Measurements from ENCODE around the gene OR10H4. TPM values are rescaled to one million over a fixed set of nuclear protein-coding genes. Genes with fewer than 3 reads are reported as not detected.
"Not testable (repeated sequence)": the region's sequence is repeated elsewhere in the genome, so short reads cannot be mapped to it uniquely, and the experiment has no call there.

OR10H4 gene
- total RNA-seq, 3 donors from 2014 or later, result not detected

- Mint-ChIP-seq H3K36me3 (ENCODE audit: insufficient read depth) (no peaks in the 10 kb centered on the region), H3K9me3 (no peaks in the 10 kb centered on the region), H3K27me3 (ENCODE audit: low read depth) (peaks cover 51% of the 10 kb centered on the region), H3K4me3 (no peak overlapping the region), H3K4me1 (ENCODE audit: low read depth) (no peaks in the 10 kb centered on the region)
- no peak for ATAC-seq
- DNase-seq, result no peak
These were observed 22.3 kb upstream of the OR10H4 start for GRCh38 chr19:15926484-15926883.

GRCh38 chr19:15928321-15928720, 20.5 kb upstream of the OR10H4 start:
- H3K27me3 Mint-ChIP-seq (ENCODE audit: low read depth), result peaks cover 44% of the 10 kb centered on the region
- H3K9me3 Mint-ChIP-seq, result no peaks in the 10 kb centered on the region
- DNase-seq, result no peak

GRCh38 chr19:15933761-15934331, 15.0 kb upstream of the OR10H4 start:
- H3K9me3 Mint-ChIP-seq; H3K36me3 Mint-ChIP-seq (ENCODE audit: insufficient read depth); ATAC-seq; H3K4me1 Mint-ChIP-seq (ENCODE audit: low read depth); DNase-seq; H3K4me3 Mint-ChIP-seq: not testable (repeated sequence)
- peaks cover 22% of the 10 kb centered on the region for H3K27me3 Mint-ChIP-seq (ENCODE audit: low read depth)

More at GRCh38 chr19:15928321-15928720, 20.5 kb upstream of the OR10H4 start:
- H3K4me1 Mint-ChIP-seq (ENCODE audit: low read depth), result no peaks in the 10 kb centered on the region
- H3K4me3 Mint-ChIP-seq, result no peak overlapping the region
- no peaks in the 10 kb centered on the region for H3K36me3 Mint-ChIP-seq (ENCODE audit: insufficient read depth)
- no peak for ATAC-seq

- Mint-ChIP-seq H3K27me3 (ENCODE audit: low read depth) (peaks cover 16% of the 10 kb centered on the region), H3K9me3 (peaks cover 2% of the 10 kb centered on the region), H3K36me3 (ENCODE audit: insufficient read depth) (no peaks in the 10 kb centered on the region), H3K4me3 (no peak within 1 kb of the TSS), H3K4me1 (ENCODE audit: low read depth) (no peaks in the 10 kb centered on the region)
- DNase-seq (no peak), ATAC-seq (no peak)
These were observed 14.3 kb upstream of the OR10H4 start, which contains the start of gene CYP4F11 for GRCh38 chr19:15934332-15935078. CYP4F11 (minus strand) TSS chr19:15934529; CDS start chr19:15934408, 121 bp downstream.

GRCh38 chr19:15935167-15935702, 13.6 kb upstream of the OR10H4 start:
- no peaks in the 10 kb centered on the region for H3K36me3 Mint-ChIP-seq (ENCODE audit: insufficient read depth)
- DNase-seq (no peak), ATAC-seq (no peak)
- peaks cover 15% of the 10 kb centered on the region for H3K27me3 Mint-ChIP-seq (ENCODE audit: low read depth)
- no peaks in the 10 kb centered on the region for H3K4me1 Mint-ChIP-seq (ENCODE audit: low read depth)
- H3K9me3 Mint-ChIP-seq, result peaks cover 2% of the 10 kb centered on the region
- no peak overlapping the region for H3K4me3 Mint-ChIP-seq

GRCh38 chr19:15936173-15936572, 12.6 kb upstream of the OR10H4 start:
- DNase-seq (no peak), ATAC-seq (no peak)
- H3K27me3 Mint-ChIP-seq (ENCODE audit: low read depth), result peaks cover 16% of the 10 kb centered on the region
- H3K4me3 Mint-ChIP-seq, result no peak overlapping the region
- no peaks in the 10 kb centered on the region for H3K36me3 Mint-ChIP-seq (ENCODE audit: insufficient read depth)
- H3K9me3 Mint-ChIP-seq, result peaks cover 2% of the 10 kb centered on the region
- H3K4me1 Mint-ChIP-seq (ENCODE audit: low read depth), result no peaks in the 10 kb centered on the region

- Mint-ChIP-seq H3K27me3 (ENCODE audit: low read depth) (peaks cover 14% of the 10 kb centered on the region), H3K4me3 (no peak overlapping the region)
These were observed 11.9 kb upstream of the OR10H4 start for GRCh38 chr19:15936950-15937349.

GRCh38 chr19:15937771-15938170, 11.0 kb upstream of the OR10H4 start:
- no peak for ATAC-seq
- H3K4me1 Mint-ChIP-seq (ENCODE audit: low read depth), result no peaks in the 10 kb centered on the region

More at GRCh38 chr19:15936950-15937349, 11.9 kb upstream of the OR10H4 start:
- Mint-ChIP-seq H3K4me1 (ENCODE audit: low read depth) (no peaks in the 10 kb centered on the region), H3K36me3 (ENCODE audit: insufficient read depth) (no peaks in the 10 kb centered on the region), H3K9me3 (peaks cover 2% of the 10 kb centered on the region)
- ATAC-seq (no peak), DNase-seq (no peak)

GRCh38 chr19:15944401-15944800, 4.4 kb upstream of the OR10H4 start:
- Mint-ChIP-seq H3K9me3 (peaks cover 16% of the 10 kb centered on the region), H3K4me1 (ENCODE audit: low read depth) (no peaks in the 10 kb centered on the region), H3K4me3 (no peak overlapping the region), H3K27me3 (ENCODE audit: low read depth) (peaks cover 40% of the 10 kb centered on the region), H3K36me3 (ENCODE audit: insufficient read depth) (peaks cover 6% of the 10 kb centered on the region)
- DNase-seq (no peak), ATAC-seq (no peak)

More at GRCh38 chr19:15937771-15938170, 11.0 kb upstream of the OR10H4 start:
- Mint-ChIP-seq H3K36me3 (ENCODE audit: insufficient read depth) (no peaks in the 10 kb centered on the region), H3K27me3 (ENCODE audit: low read depth) (peaks cover 17% of the 10 kb centered on the region), H3K9me3 (peaks cover 2% of the 10 kb centered on the region), H3K4me3 (no peak overlapping the region)
- DNase-seq, result no peak

- DNase-seq (no peak), ATAC-seq (no peak)
- Mint-ChIP-seq H3K4me1 (ENCODE audit: low read depth) (no peaks in the 10 kb centered on the region), H3K36me3 (ENCODE audit: insufficient read depth) (peaks cover 7% of the 10 kb centered on the region), H3K27me3 (ENCODE audit: low read depth) (peaks cover 41% of the 10 kb centered on the region), H3K9me3 (peaks cover 22% of the 10 kb centered on the region), H3K4me3 (no peak overlapping the region)
These were observed 3.5 kb upstream of the OR10H4 start for GRCh38 chr19:15945301-15945700.

GRCh38 chr19:15954820-15955219, 6.0 kb downstream of the OR10H4 start:
- Mint-ChIP-seq H3K4me1 (ENCODE audit: low read depth) (no peaks in the 10 kb centered on the region), H3K36me3 (ENCODE audit: insufficient read depth) (no peaks in the 10 kb centered on the region), H3K9me3 (peaks cover 1% of the 10 kb centered on the region), H3K4me3 (no peak overlapping the region), H3K27me3 (ENCODE audit: low read depth) (peaks cover 59% of the 10 kb centered on the region)
- ATAC-seq (no peak), DNase-seq (no peak)

- DNase-seq, result no peak
- no peaks in the 10 kb centered on the region for H3K36me3 Mint-ChIP-seq (ENCODE audit: insufficient read depth)
- H3K4me3 Mint-ChIP-seq, result no peak overlapping the region
- no peaks in the 10 kb centered on the region for H3K4me1 Mint-ChIP-seq (ENCODE audit: low read depth)
- H3K27me3 Mint-ChIP-seq (ENCODE audit: low read depth), result peaks cover 40% of the 10 kb centered on the region
- no peaks in the 10 kb centered on the region for H3K9me3 Mint-ChIP-seq
- no peak for ATAC-seq
These were observed 13.5 kb downstream of the OR10H4 start for GRCh38 chr19:15962319-15962718.

GRCh38 chr19:15964231-15964630, 15.4 kb downstream of the OR10H4 start:
- DNase-seq (no peak), ATAC-seq (no peak)
- no peaks in the 10 kb centered on the region for H3K4me1 Mint-ChIP-seq (ENCODE audit: low read depth)
- H3K9me3 Mint-ChIP-seq, result no peaks in the 10 kb centered on the region
- peaks cover 37% of the 10 kb centered on the region for H3K27me3 Mint-ChIP-seq (ENCODE audit: low read depth)
- H3K36me3 Mint-ChIP-seq (ENCODE audit: insufficient read depth), result no peaks in the 10 kb centered on the region
- no peak overlapping the region for H3K4me3 Mint-ChIP-seq

- H3K36me3 Mint-ChIP-seq (ENCODE audit: insufficient read depth), result no peaks in the 10 kb centered on the region
- no peak overlapping the region for H3K4me3 Mint-ChIP-seq
- H3K9me3 Mint-ChIP-seq, result peaks cover 3% of the 10 kb centered on the region
- no peaks in the 10 kb centered on the region for H3K4me1 Mint-ChIP-seq (ENCODE audit: low read depth)
- ATAC-seq (no peak), DNase-seq (no peak)
- peaks cover 39% of the 10 kb centered on the region for H3K27me3 Mint-ChIP-seq (ENCODE audit: low read depth)
These were observed 22.5 kb downstream of the OR10H4 start for GRCh38 chr19:15971224-15971780.
